SK-N-MC (cell line): Measurements from ENCODE around the gene MORN4.

ENCODE experiments used
- EZH2 ChIP-seq: fragments of 200-600 bp; sonication (generic); IDR thresholded peaks from one replicate; pipeline ENCODE4 v1.6.1; 2017; ENCODE audit warnings: antibody characterized with exemption
- FOXP2 ChIP-seq: optimal IDR thresholded peaks from 2 replicates; pipeline ENCODE3; 2011; ENCODE audit warnings: mild to moderate bottlenecking, moderate library complexity; ENCODE audit not compliant: insufficient read depth; ENCODE audit errors: extremely low read length, control extremely low read depth
- POLR2AphosphoS5 ChIP-seq: IDR thresholded peaks from 2 replicates; pipeline ENCODE4 v1.6.1; 2012; ENCODE audit warnings: mild to moderate bottlenecking, low read depth, low read length, borderline replicate concordance

DNA sequence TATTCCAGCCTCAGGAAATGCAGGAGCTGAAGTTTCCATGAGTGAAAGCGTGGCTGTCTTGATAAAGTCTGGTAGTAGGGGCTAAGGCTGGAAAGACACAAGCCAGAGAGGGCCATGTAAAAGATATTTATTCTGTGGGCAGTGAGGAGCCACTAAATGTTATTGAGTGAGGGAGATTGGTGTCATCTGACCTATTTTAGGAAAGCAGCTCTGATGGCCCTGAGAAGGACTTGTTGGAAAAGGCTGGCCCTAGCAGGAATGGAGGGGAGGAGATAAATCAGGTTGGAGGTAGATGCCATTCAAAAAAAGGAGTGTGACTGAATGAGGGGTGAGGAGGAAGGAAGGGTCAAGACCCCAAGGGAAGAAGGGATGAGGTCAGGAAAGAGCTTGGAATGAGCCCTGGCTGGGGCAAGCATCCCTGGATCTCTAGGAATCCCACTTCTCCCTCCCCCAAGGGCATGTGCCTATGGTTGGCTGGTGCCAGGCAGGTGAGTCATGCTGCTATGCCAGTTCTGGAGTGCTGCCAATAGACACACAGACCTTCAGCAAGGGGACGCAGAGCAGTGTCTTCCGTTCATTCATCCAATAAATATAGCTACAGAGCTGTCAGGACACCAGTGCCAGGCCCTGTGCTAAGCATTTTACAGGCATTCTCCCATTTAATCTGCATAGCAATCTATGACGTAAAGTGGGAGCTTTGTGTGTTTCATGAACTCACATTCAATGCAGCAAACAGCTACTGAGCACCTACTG lies 58.8 kb downstream of the MORN4 start:
- TF ChIP-seq POLR2AphosphoS5, result no peak
- TF ChIP-seq EZH2, result no peak
- no peak for TF ChIP-seq FOXP2
